ENCODE data around the gene RNF5. TPM values are rescaled to one million over a fixed set of nuclear protein-coding genes. Genes with fewer than 3 reads are reported as not detected.
A peak's percentile ranks its signal among the peaks of the same experiment; 100 is the strongest.

Gene RNF5
- total RNA-seq, 1 donor from 2014 or later, result 76.0 TPM

DNA sequence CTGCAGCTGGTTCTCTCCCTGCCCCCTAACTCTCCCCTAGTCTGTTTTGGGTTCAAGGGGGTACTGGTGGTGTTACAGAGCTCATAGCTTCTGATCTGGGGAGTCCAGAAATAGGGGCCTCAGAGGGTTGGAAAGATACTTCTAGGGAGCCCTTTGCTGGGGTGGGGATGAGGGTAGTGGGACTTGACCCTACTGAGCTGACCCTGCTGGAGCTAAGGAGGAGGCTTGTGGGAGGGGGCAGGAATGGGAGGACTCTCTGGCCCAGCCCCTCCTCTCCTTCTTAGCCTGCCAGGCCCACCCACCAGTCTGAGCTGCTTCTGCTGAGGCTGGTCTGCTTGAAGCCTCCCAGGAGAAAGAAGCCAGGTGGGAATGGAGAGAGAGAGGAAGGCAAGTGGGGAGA is 13.9 kb upstream of the RNF5 start, which contains the start of gene EGFL8:
TSS of gene EGFL8 (plus strand) at position 301 of the 400 bp plus-strand sequence. CDS start 1,571 bp downstream, outside the sequence.
- H3K27ac ChIP-seq (replicated peaks), result peak within 1 kb of the TSS; percentile 61
- peaks cover 8% of the 10 kb centered on the region for H3K4me1 ChIP-seq
- TF ChIP-seq, protein P1, sequence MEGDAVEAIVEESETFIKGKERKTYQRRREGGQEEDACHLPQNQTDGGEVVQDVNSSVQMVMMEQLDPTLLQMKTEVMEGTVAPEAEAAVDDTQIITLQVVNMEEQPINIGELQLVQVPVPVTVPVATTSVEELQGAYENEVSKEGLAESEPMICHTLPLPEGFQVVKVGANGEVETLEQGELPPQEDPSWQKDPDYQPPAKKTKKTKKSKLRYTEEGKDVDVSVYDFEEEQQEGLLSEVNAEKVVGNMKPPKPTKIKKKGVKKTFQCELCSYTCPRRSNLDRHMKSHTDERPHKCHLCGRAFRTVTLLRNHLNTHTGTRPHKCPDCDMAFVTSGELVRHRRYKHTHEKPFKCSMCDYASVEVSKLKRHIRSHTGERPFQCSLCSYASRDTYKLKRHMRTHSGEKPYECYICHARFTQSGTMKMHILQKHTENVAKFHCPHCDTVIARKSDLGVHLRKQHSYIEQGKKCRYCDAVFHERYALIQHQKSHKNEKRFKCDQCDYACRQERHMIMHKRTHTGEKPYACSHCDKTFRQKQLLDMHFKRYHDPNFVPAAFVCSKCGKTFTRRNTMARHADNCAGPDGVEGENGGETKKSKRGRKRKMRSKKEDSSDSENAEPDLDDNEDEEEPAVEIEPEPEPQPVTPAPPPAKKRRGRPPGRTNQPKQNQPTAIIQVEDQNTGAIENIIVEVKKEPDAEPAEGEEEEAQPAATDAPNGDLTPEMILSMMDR (IDR thresholded peaks at IDR 0.05; ENCODE audit: borderline replicate concordance), result no peak
- intact Hi-C loops (cut with micrococcal nuclease), result no loop called here
- no peak for DNase-seq
- peaks cover 63% of the 10 kb centered on the region for H3K36me3 ChIP-seq
- no peak within 1 kb of the TSS for H3K4me3 ChIP-seq
- no peaks in the 10 kb centered on the region for H3K9me3 ChIP-seq (replicated peaks)
- no peaks in the 10 kb centered on the region for H3K27me3 ChIP-seq (ENCODE audit: low read depth)

DNA sequence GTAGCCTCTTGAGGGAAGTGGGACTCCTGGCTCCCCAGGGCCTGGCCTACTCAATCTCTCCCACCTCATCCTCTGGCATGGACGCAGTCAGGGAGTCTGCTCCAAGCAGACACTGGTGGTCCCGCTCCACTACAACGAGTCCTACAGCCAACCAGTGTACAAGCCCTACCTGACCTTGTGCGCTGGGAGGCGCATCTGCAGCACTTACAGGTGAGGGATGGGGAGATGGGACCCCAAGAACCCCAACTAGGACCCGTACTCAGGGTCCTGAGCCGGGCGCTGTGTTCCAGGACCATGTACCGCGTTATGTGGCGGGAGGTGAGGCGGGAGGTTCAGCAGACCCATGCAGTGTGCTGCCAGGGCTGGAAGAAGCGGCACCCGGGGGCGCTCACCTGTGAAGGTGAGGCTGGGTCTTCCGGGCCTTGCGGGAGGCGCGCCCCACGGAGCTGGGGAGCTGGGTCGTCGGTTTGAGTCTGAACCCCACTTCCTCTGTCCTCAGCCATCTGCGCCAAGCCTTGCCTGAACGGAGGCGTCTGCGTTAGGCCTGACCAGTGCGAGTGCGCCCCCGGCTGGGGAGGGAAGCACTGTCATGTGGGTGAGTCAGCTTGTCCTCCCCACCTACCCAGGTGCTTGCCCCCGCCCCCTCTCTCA is 11.7 kb upstream of the RNF5 start:
- Histone ChIP-seq H3K4me1 (peaks cover 8% of the 10 kb centered on the region), H3K36me3 (peaks cover 66% of the 10 kb centered on the region), H3K27me3 (ENCODE audit: low read depth) (no peaks in the 10 kb centered on the region), H3K27ac (replicated peaks) (no peak overlapping the region), H3K4me3 (no peak overlapping the region), H3K9me3 (replicated peaks) (no peaks in the 10 kb centered on the region)
- DNase-seq, result no peak
- intact Hi-C loops (cut with micrococcal nuclease), result no loop called here
- TF ChIP-seq, protein P1 (IDR thresholded peaks at IDR 0.05; ENCODE audit: borderline replicate concordance), result no peak

DNA sequence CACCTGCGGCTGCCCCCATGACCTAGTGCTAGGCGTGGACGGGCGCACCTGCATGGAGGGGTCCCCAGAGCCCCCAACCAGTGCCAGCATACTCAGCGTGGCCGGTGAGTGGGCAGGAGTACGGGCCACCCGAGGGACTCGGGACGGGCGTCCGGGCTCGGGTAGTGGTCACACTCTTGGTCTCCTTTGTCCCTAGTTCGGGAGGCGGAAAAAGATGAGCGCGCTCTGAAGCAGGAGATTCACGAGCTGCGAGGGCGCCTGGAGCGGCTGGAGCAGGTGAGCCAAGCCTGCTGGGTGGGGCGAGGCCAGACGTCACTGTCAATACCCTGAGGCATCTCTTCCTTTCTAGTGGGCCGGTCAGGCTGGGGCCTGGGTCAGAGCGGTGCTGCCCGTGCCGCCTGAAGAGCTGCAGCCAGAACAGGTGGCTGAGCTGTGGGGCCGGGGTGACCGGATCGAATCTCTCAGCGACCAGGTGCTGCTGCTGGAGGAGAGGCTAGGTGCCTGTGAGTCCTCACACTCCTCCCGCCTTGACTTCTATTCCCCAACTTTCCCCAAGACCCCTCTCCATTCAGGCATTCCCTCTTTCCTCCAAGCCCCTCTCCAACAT is 10.9 kb upstream of the RNF5 start:
- Histone ChIP-seq H3K36me3 (peaks cover 61% of the 10 kb centered on the region), H3K27ac (replicated peaks) (peak overlapping the region; percentile 15), H3K9me3 (replicated peaks) (no peaks in the 10 kb centered on the region), H3K27me3 (ENCODE audit: low read depth) (no peaks in the 10 kb centered on the region), H3K4me3 (no peak overlapping the region), H3K4me1 (peaks cover 8% of the 10 kb centered on the region)
- intact Hi-C loops (cut with micrococcal nuclease), result no loop called here
- TF ChIP-seq, protein P1 (IDR thresholded peaks at IDR 0.05; ENCODE audit: borderline replicate concordance), result no peak
- no peak for DNase-seq

DNA sequence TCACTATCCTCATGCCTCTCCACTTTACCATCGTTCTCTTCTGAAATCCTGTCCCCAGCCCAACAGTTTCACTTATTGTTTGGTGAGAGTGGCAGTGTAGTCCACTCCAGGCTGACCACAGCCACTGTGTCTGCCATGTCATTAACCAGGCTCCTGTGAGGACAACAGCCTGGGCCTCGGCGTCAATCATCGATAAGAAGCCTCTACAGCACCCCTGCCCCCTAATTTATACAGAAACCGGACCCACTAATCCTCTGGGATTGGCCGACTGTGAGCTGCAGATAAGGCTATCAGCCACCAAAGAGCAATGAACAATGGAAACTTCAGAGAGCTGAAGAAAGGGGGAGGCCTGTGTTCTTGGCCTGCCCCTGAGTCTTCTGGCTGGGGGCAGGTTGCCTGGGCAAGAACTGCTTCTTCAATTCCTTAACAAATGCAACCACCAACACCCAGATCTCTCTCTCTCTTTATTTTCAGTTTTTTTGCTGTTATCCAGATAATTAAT is 10.4 kb upstream of the RNF5 start:
- H3K36me3 ChIP-seq, result peaks cover 56% of the 10 kb centered on the region
- H3K9me3 ChIP-seq (replicated peaks), result no peaks in the 10 kb centered on the region
- TF ChIP-seq, protein P1 (IDR thresholded peaks at IDR 0.05; ENCODE audit: borderline replicate concordance), result no peak
- H3K27me3 ChIP-seq (ENCODE audit: low read depth), result no peaks in the 10 kb centered on the region
- intact Hi-C loops (cut with micrococcal nuclease), result no loop called here
- H3K27ac ChIP-seq (replicated peaks), result peak overlapping the region; percentile 15
- DNase-seq, result no peak
- H3K4me1 ChIP-seq, result peaks cover 4% of the 10 kb centered on the region
- no peak overlapping the region for H3K4me3 ChIP-seq

DNA sequence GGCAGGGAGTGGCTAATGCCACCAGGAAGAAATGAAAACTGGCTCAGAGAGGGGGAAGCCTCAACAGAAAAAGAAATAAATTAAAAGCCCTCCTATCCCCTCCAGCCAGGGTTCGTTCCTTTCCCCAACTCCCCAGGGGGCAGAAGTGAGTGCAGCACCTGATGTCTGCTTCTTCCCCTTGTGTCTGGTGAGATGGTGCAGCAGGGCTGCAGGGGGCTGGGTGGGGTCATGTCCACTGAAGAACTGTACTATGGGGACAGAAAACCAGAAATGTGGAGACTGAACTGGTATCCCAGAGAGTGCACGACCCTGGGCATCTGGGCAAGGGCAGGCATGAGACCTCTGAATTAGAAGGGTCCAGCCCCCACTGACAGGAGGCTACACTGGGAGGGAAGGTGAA is 9.9 kb upstream of the RNF5 start:
- intact Hi-C loops (cut with micrococcal nuclease), result no loop called here
- DNase-seq, result no peak
- Histone ChIP-seq H3K4me1 (peaks cover 2% of the 10 kb centered on the region), H3K27me3 (ENCODE audit: low read depth) (no peaks in the 10 kb centered on the region), H3K27ac (replicated peaks) (peak overlapping the region; percentile 15), H3K9me3 (replicated peaks) (no peaks in the 10 kb centered on the region), H3K4me3 (no peak overlapping the region), H3K36me3 (peaks cover 50% of the 10 kb centered on the region)
- TF ChIP-seq, protein P1 (IDR thresholded peaks at IDR 0.05; ENCODE audit: borderline replicate concordance), result no peak

All from left ventricle myocardium inferior (tissue), 1 donor.